Rectal smooth muscle tissue (tissue), 1 donor: ENCODE data around the gene OR10Z1.

Experiments
- H3K27ac ChIP-seq: one replicate; pipeline ENCODE4 v1.7.0; 2013; ENCODE audit warnings: low read depth, low read length, inconsistent platforms
- H3K27me3 ChIP-seq: one replicate; pipeline ENCODE4 v1.7.0; 2013; ENCODE audit warnings: low read length; ENCODE audit not compliant: control insufficient read depth, insufficient read depth
- H3K36me3 ChIP-seq: one replicate; pipeline ENCODE4 v1.7.0; 2013; ENCODE audit warnings: low read length; ENCODE audit not compliant: control insufficient read depth, insufficient read depth
- H3K4me1 ChIP-seq: one replicate; pipeline ENCODE4 v1.7.0; 2013; ENCODE audit warnings: low read length; ENCODE audit not compliant: control insufficient read depth, insufficient read depth
- H3K4me3 ChIP-seq: one replicate; pipeline ENCODE4 v1.7.0; 2013; ENCODE audit warnings: low read length
- H3K9ac ChIP-seq: one replicate; pipeline ENCODE4 v1.7.0; 2013; ENCODE audit warnings: low read length

Gene OR10Z1

GRCh38 chr1:158613764-158614163 is 8.7 kb downstream of the OR10Z1 start:
- H3K27ac ChIP-seq = no peak overlapping the region
- no peaks in the 10 kb centered on the region for H3K4me1 ChIP-seq
- no peak overlapping the region for H3K9ac ChIP-seq
- H3K4me3 ChIP-seq = no peak overlapping the region
- no peaks in the 10 kb centered on the region for H3K27me3 ChIP-seq
- no peaks in the 10 kb centered on the region for H3K36me3 ChIP-seq

GRCh38 chr1:158638146-158638545 is 33.1 kb downstream of the OR10Z1 start:
- no peaks in the 10 kb centered on the region for H3K4me1 ChIP-seq

GRCh38 chr1:158638904-158639303 is 33.8 kb downstream of the OR10Z1 start:
- peaks cover 2% of the 10 kb centered on the region for H3K27me3 ChIP-seq
- no peak overlapping the region for H3K27ac ChIP-seq
- no peaks in the 10 kb centered on the region for H3K36me3 ChIP-seq

More at GRCh38 chr1:158638146-158638545, 33.1 kb downstream of the OR10Z1 start:
- Histone ChIP-seq H3K9ac (no peak overlapping the region), H3K36me3 (no peaks in the 10 kb centered on the region), H3K4me3 (no peak overlapping the region), H3K27ac (no peak overlapping the region), H3K27me3 (peaks cover 2% of the 10 kb centered on the region)

GRCh38 chr1:158644449-158644848 is 39.4 kb downstream of the OR10Z1 start:
- no peaks in the 10 kb centered on the region for H3K36me3 ChIP-seq
- H3K27me3 ChIP-seq = no peaks in the 10 kb centered on the region
- no peak overlapping the region for H3K4me3 ChIP-seq
- no peak overlapping the region for H3K27ac ChIP-seq
- no peak overlapping the region for H3K9ac ChIP-seq
- no peaks in the 10 kb centered on the region for H3K4me1 ChIP-seq

More at GRCh38 chr1:158638904-158639303, 33.8 kb downstream of the OR10Z1 start:
- H3K4me3 ChIP-seq = no peak overlapping the region
- H3K4me1 ChIP-seq = no peaks in the 10 kb centered on the region
- no peak overlapping the region for H3K9ac ChIP-seq

- H3K36me3 ChIP-seq = no peaks in the 10 kb centered on the region
- H3K4me3 ChIP-seq = no peak overlapping the region
- no peaks in the 10 kb centered on the region for H3K27me3 ChIP-seq
- H3K27ac ChIP-seq = no peak overlapping the region
- H3K4me1 ChIP-seq = no peaks in the 10 kb centered on the region
- no peak overlapping the region for H3K9ac ChIP-seq
These were observed 41.4 kb downstream of the OR10Z1 start for GRCh38 chr1:158646465-158646864.

- H3K9ac ChIP-seq = no peak overlapping the region
- no peaks in the 10 kb centered on the region for H3K36me3 ChIP-seq
- H3K4me1 ChIP-seq = no peaks in the 10 kb centered on the region
- no peak overlapping the region for H3K4me3 ChIP-seq
- H3K27ac ChIP-seq = no peak overlapping the region
- H3K27me3 ChIP-seq = no peaks in the 10 kb centered on the region
These were observed 44.0 kb downstream of the OR10Z1 start for GRCh38 chr1:158649052-158649451.

GRCh38 chr1:158652721-158653334 is 47.8 kb downstream of the OR10Z1 start:
- Histone ChIP-seq H3K4me3 (no peak overlapping the region), H3K27ac (no peak overlapping the region), H3K9ac (no peak overlapping the region), H3K27me3 (no peaks in the 10 kb centered on the region), H3K4me1 (no peaks in the 10 kb centered on the region), H3K36me3 (no peaks in the 10 kb centered on the region)

- Histone ChIP-seq H3K4me1 (no peaks in the 10 kb centered on the region), H3K27ac (no peak overlapping the region), H3K27me3 (no peaks in the 10 kb centered on the region), H3K4me3 (no peak overlapping the region), H3K9ac (no peak overlapping the region), H3K36me3 (no peaks in the 10 kb centered on the region)
These were observed 49.0 kb downstream of the OR10Z1 start for GRCh38 chr1:158654086-158654485.

- Histone ChIP-seq H3K27me3 (no peaks in the 10 kb centered on the region), H3K36me3 (no peaks in the 10 kb centered on the region), H3K4me3 (no peak overlapping the region), H3K9ac (no peak overlapping the region), H3K4me1 (no peaks in the 10 kb centered on the region), H3K27ac (no peak overlapping the region)
These were observed 49.5 kb downstream of the OR10Z1 start for GRCh38 chr1:158654571-158654970.
